ENCODE data around the gene ZNF512.

Gene ZNF512

DNA sequence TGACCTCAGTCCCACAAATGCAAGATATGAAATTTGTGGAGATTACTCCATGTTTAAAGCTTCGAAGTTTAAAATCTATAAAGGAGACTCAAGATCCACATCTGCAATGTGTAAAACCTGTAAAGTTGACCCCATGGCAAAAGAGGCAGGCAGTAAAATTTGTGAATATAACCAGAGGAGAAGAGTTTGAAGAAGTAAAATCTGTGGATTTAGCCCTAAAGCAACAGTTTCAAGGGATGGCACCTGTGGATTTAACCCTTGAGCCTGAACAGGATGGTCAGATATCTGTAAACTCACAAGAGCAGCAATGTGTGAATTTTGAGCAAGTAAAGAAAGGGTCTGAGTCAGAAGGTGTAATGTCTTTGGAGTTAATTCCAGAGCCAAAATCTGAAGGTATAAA, 11.2 kb upstream of the ZNF512 start:
- DNase-seq (ENCODE audit: low read depth), result no peak
- TF ChIP-seq CTCF (IDR thresholded peaks at IDR 0.05; ENCODE audit: low read length, missing control alignments), result no peak
- H3K4me3 ChIP-seq (replicated peaks; ENCODE audit: low read depth, low read length), result no peak overlapping the region

- no peak for DNase-seq (ENCODE audit: low read depth)
- TF ChIP-seq CTCF (IDR thresholded peaks at IDR 0.05; ENCODE audit: low read length, missing control alignments), result no peak
- no peak overlapping the region for H3K4me3 ChIP-seq (replicated peaks; ENCODE audit: low read depth, low read length)
Observed at GRCh38 chr2:27572439-27572838, 10.4 kb upstream of the ZNF512 start.

- no peak for DNase-seq (ENCODE audit: low read depth)
Observed at GRCh38 chr2:27572998-27573429, 9.8 kb upstream of the ZNF512 start.

GRCh38 chr2:27573452-27573851, 9.4 kb upstream of the ZNF512 start:
- no peak overlapping the region for H3K4me3 ChIP-seq (replicated peaks; ENCODE audit: low read depth, low read length)
- no peak for TF ChIP-seq CTCF (IDR thresholded peaks at IDR 0.05; ENCODE audit: low read length, missing control alignments)
- DNase-seq (ENCODE audit: low read depth), result peak; percentile 55

More at GRCh38 chr2:27572998-27573429, 9.8 kb upstream of the ZNF512 start:
- TF ChIP-seq CTCF (IDR thresholded peaks at IDR 0.05; ENCODE audit: low read length, missing control alignments), result no peak
- no peak overlapping the region for H3K4me3 ChIP-seq (replicated peaks; ENCODE audit: low read depth, low read length)

- DNase-seq (ENCODE audit: low read depth), result no peak
- no peak for TF ChIP-seq CTCF (IDR thresholded peaks at IDR 0.05; ENCODE audit: low read length, missing control alignments)
- no peak overlapping the region for H3K4me3 ChIP-seq (replicated peaks; ENCODE audit: low read depth, low read length)
Observed at GRCh38 chr2:27581417-27582128, 1.3 kb upstream of the ZNF512 start.

GRCh38 chr2:27582129-27582694, 630 bp upstream of the ZNF512 start:
- TF ChIP-seq CTCF (IDR thresholded peaks at IDR 0.05; ENCODE audit: low read length, missing control alignments), result no peak
- peak; percentile 6 for DNase-seq (ENCODE audit: low read depth)
- H3K4me3 ChIP-seq (replicated peaks; ENCODE audit: low read depth, low read length), result peak overlapping the region; percentile 81
